ENCODE results near the gene PYDC1. TPM values are rescaled to one million over a fixed set of nuclear protein-coding genes. Genes with fewer than 3 reads are reported as not detected.

PYDC1 gene
- total and polyA plus RNA-seq, 10 of the 15 experiments (the other 5 are each of a cell fraction or from before 2014, with no cell fraction given), result not detected

GRCh38 chr16:31179747-31180459 lies 37.0 kb downstream of the PYDC1 start, which contains the start of gene FUS (continued):
- peak; percentile 61 for TF ChIP-seq BCL3 (IDR thresholded peaks at IDR 0.05; ENCODE audit: borderline replicate concordance, insufficient read depth, low read depth, low read length, poor library complexity, severe bottlenecking)
- peak; percentile 96 for TF ChIP-seq LARP7 (IDR thresholded peaks at IDR 0.05)
- TF ChIP-seq USF2 (IDR thresholded peaks at IDR 0.05; ENCODE audit: borderline replicate concordance, low read depth, low read length), result no peak
- TF ChIP-seq STAT1 (conservative IDR thresholded peaks at IDR 0.05), result peak; percentile 98
- no peak; a peak in 1 of 4 replicates for TF ChIP-seq ETV6 (conservative IDR thresholded peaks at IDR 0.05 in 1 of 2, IDR thresholded peaks at IDR 0.05 in 1 of 2; ENCODE audit: borderline replicate concordance in 1 of 2, low read depth in 1 of 2)
- TF ChIP-seq ZBTB4 (CRISPR knock-in tag; IDR thresholded peaks at IDR 0.05), result no peak
- peak; percentile 95 for TF ChIP-seq ZNF687 (IDR thresholded peaks at IDR 0.05)
- TF ChIP-seq SRF (IDR thresholded peaks at IDR 0.05; ENCODE audit: low read depth in 2 of 2, low read length in 2 of 2), result peak in 1 of 2 experiments; percentile 42; a peak in 1 of 4 replicates
- peak; percentile 89 for TF ChIP-seq SP1 (IDR thresholded peaks at IDR 0.05; ENCODE audit: low read depth, low read length)
- no peak; the same call in 1 of the 2 replicates for TF ChIP-seq EED (IDR thresholded peaks at IDR 0.05; ENCODE audit: low read depth)
- TF ChIP-seq NR2C1 (IDR thresholded peaks at IDR 0.05), result no peak
- peak; percentile 84; the same call in 1 of the 2 replicates for TF ChIP-seq RB1 (IDR thresholded peaks at IDR 0.05; ENCODE audit: borderline replicate concordance)
- TF ChIP-seq STAT3 (IDR thresholded peaks at IDR 0.05; ENCODE audit: low read depth, low read length), result no peak
- TF ChIP-seq ZNF384 (IDR thresholded peaks at IDR 0.05; ENCODE audit: borderline replicate concordance, low read depth, low read length), result no peak
- peak; percentile 93 for TF ChIP-seq SMAD1 (IDR thresholded peaks at IDR 0.05; ENCODE audit: low read depth, partially characterized antibody)
- TF ChIP-seq DPF2 (IDR thresholded peaks at IDR 0.05), result peak; percentile 26; the same call in 1 of the 2 replicates

All from GM12878 (cell line).